K562 (cell line): Measurements from ENCODE around the gene LANCL3. TPM values are rescaled to one million over a fixed set of nuclear protein-coding genes. Genes with fewer than 3 reads are reported as not detected.

Experiments used
- ATAC-seq: fragments of 200-7000 bp; cut with Tn5 transposase; 3 replicates; pipeline ENCODE4 v1.9.1; 2020; ENCODE audit warnings: moderate library complexity
- BruUV-seq: library from RNA; stranded (reverse); fragments of 400-500 nt; replicated peaks from 2 replicates; lab custom pipeline; 2021; lab: Mats Ljungman, UMichigan
- CTCF ChIA-PET: fragments of 300-600 bp; formaldehyde crosslinking; extraction: SDS; loops from one replicate; lab custom pipeline; 2021; ENCODE audit warnings: low intra/inter-chr PET ratio; lab: Yijun Ruan, JAX
- POLR2A ChIA-PET: fragments of 300-600, 350-650 bp; sonication (Branson Sonifier 250); formaldehyde crosslinking; extraction: SDS; loops from one replicate; lab custom pipeline; 2021; ENCODE audit warnings: antibody characterized with exemption, inconsistent platforms; lab: Yijun Ruan, JAX
- DNase-seq, 4 experiments: peaks; one replicate each; pipeline versions ENCODE4 v3.0.0 to v3.0.0-alpha.2; 2011 to 2018; ENCODE audit warnings: low spot score in 3 of 4, mixed read lengths in 3 of 4; ENCODE audit errors: extremely low read depth in 1 of 4
- FAIRE-seq: peaks from 2 replicates; lab custom pipeline; 2011; peaks lifted over from hg19 to GRCh38; lab: Jason Lieb, UNC
- H2AFZ ChIP-seq: 2 replicates; pipeline ENCODE4 v1.6.0; 2011; ENCODE audit warnings: low read depth, low read length, control low read depth, inconsistent platforms
- H3K27ac ChIP-seq: fragments of 200-600 bp; 3 replicates; pipeline ENCODE4 v1.8.0; 2011; ENCODE audit warnings: low read depth, mild to moderate bottlenecking, control low read depth, inconsistent platforms, low read length, moderate library complexity, mixed read lengths; ENCODE audit errors: extremely low read depth
- H3K27me3 ChIP-seq, 2 experiments: fragments of 300-600 bp in 1 of 2; 2 replicates in 1 of 2; 3 replicates in 1 of 2; pipeline versions ENCODE4 v1.6.0 to v1.8.0; 2011; ENCODE audit warnings: inconsistent platforms in 2 of 2, low read length in 2 of 2, mild to moderate bottlenecking in 1 of 2, mixed read lengths in 1 of 2, moderate library complexity in 1 of 2; ENCODE audit not compliant: control insufficient read depth in 2 of 2, insufficient read depth in 2 of 2
- H3K36me3 ChIP-seq: fragments of 300-600 bp; 3 replicates; pipeline ENCODE4 v1.8.0; 2011; ENCODE audit warnings: mild to moderate bottlenecking, low read length, inconsistent platforms; ENCODE audit not compliant: control insufficient read depth, insufficient read depth
- H3K4me1 ChIP-seq, 2 experiments: fragments of 200-600 bp in 1 of 2; replicated peaks in 1 of 2; 2 replicates in 1 of 2; 3 replicates in 1 of 2; pipeline versions ENCODE4 v1.5.1 to v1.8.0; 2011; ENCODE audit warnings: inconsistent platforms in 2 of 2, low read length in 2 of 2, mild to moderate bottlenecking in 1 of 2, mixed read lengths in 1 of 2, moderate library complexity in 1 of 2; ENCODE audit not compliant: control insufficient read depth in 2 of 2, insufficient read depth in 2 of 2
- H3K4me2 ChIP-seq: 2 replicates; pipeline ENCODE4 v1.6.1; 2011; ENCODE audit warnings: low read length, control low read depth, inconsistent platforms, mixed read lengths; ENCODE audit not compliant: insufficient read depth
- H3K4me3 ChIP-seq: fragments of 200-600 bp; sonication (generic), shearing (Covaris generic); 2 replicates; pipeline ENCODE4 v1.5.1; 2016; ENCODE audit warnings: control low read depth, inconsistent platforms
- H3K79me2 ChIP-seq: fragments of 200-600 bp; 3 replicates; pipeline ENCODE4 v1.8.0; 2011; ENCODE audit warnings: low read length, inconsistent platforms; ENCODE audit not compliant: control insufficient read depth, insufficient read depth
- H3K9ac ChIP-seq, 2 experiments: 2 replicates each; pipeline versions ENCODE4 v1.6.0 to v1.6.1; 2011; ENCODE audit warnings: low read depth in 2 of 2, low read length in 2 of 2, control low read depth in 1 of 2, inconsistent platforms in 1 of 2, mild to moderate bottlenecking in 1 of 2, mixed read lengths in 1 of 2; ENCODE audit not compliant: insufficient read depth in 1 of 2
- H3K9me1 ChIP-seq: one replicate; pipeline ENCODE4 v1.6.0; 2011; ENCODE audit warnings: inconsistent platforms, mild to moderate bottlenecking, low read length, moderate library complexity; ENCODE audit not compliant: control insufficient read depth, insufficient read depth
- H3K9me3 ChIP-seq: replicated peaks from 2 replicates; pipeline ENCODE4 v1.5.1; 2011; ENCODE audit warnings: low read depth, low read length, inconsistent platforms; ENCODE audit not compliant: control insufficient read depth, insufficient read depth
- H4K20me1 ChIP-seq: replicated peaks from 2 replicates; pipeline ENCODE4 v1.6.1; 2011; ENCODE audit warnings: low read length, inconsistent platforms, mixed read lengths; ENCODE audit not compliant: control insufficient read depth, insufficient read depth
- EGR1 ChIP-seq: fragments of 450-650 bp; conservative IDR thresholded peaks from 2 replicates; pipeline ENCODE4 v1.6.1; 2017; ENCODE audit warnings: mild to moderate bottlenecking
- TSHZ1 ChIP-seq: fragments of 250-450 bp; sonication (Bioruptor Pico); IDR thresholded peaks from 2 replicates; pipeline ENCODE4 v1.4.0; 2020; ENCODE audit warnings: mild to moderate bottlenecking, moderate library complexity
- ZNF586 ChIP-seq: fragments of 450-650 bp; formaldehyde crosslinking; conservative IDR thresholded peaks from 2 replicates; pipeline ENCODE4 v1.4.0; 2020; ENCODE audit warnings: mild to moderate bottlenecking, moderate library complexity
- WGBS: fragments of 100-300 bp; shearing (Covaris generic); methylation state at CpG from one replicate; pipeline ENCODE4 v1.1.6; 2016; ENCODE audit warnings: low coverage, mixed read lengths; ENCODE audit not compliant: insufficient coverage; ENCODE audit errors: missing lambda C conversion rate; 5-methylcytosine and 5-hydroxymethylcytosine counted together
- in situ Hi-C: fragments of 300-500 bp; cut with MboI; formaldehyde crosslinking; loops from 4 replicates; pipeline ENCODE4 v1.15.0; 2018; ENCODE audit warnings: inconsistent platforms, mixed read lengths
- intact Hi-C: fragments of 100-400 bp; cut with micrococcal nuclease; formaldehyde crosslinking; loops from 2 replicates; pipeline ENCODE4 v1.14.2; 2022
- polyA plus RNA-seq, 8 experiments: library from polyadenylated mRNA; depleted of rRNA in 4 of 8; stranded (reverse) in 5 of 8; unstranded in 3 of 8; fragments of >200 nt; fragmentation: Nextera tagmentation in 2 of 8; fragmentation: Illumina TruSeq in 1 of 8; extraction: Ambion mirVana in 2 of 8; extraction: Trizol in 1 of 8; gene quantifications; 2 replicates each; pipeline versions ENCODE4 v1.2.1 to v1.2.3, GENCODE V29; 2011 to 2014; ENCODE audit warnings: inconsistent platforms in 1 of 8, missing spikeins in 1 of 8
- total RNA-seq, 7 experiments: library from RNA; depleted of rRNA in 6 of 7; stranded (reverse); fragments of >200 nt in 6 of 7; fragmentation: Illumina TruSeq in 2 of 7; extraction: Trizol in 2 of 7; gene quantifications; 2 replicates each; pipeline versions ENCODE4 v1.2.1 to v1.2.3, GENCODE V29; 2011 to 2021; ENCODE audit warnings: low replicate concordance in 1 of 7

Gene LANCL3
- total and polyA plus RNA-seq, 9 of the 15 experiments (the other 6 are each of a cell fraction or from before 2014, with no cell fraction given), result 0.41 to 1.5 (median 0.58) TPM

GRCh38 chrX:37692918-37693317 lies 121.5 kb downstream of the LANCL3 start:
- Histone ChIP-seq H3K79me2 (peaks cover 49% of the 10 kb centered on the region), H2AFZ (no peak overlapping the region), H3K9me1 (no peaks in the 10 kb centered on the region), H3K4me2 (no peak overlapping the region), H4K20me1 (no peaks in the 10 kb centered on the region), H3K4me1 (peaks cover 0 to 16% of the 10 kb centered on the region in 2 experiments; a peak in 2 of 5 replicates), H3K9me3 (no peaks in the 10 kb centered on the region), H3K9ac (no peak overlapping the region), H3K27me3 (no peaks in the 10 kb centered on the region), H3K36me3 (peaks cover 19% of the 10 kb centered on the region), H3K27ac (no peak overlapping the region), H3K4me3 (no peak overlapping the region)
- CTCF ChIA-PET, result no interaction called here
- TF ChIP-seq EGR1 (0 out of 2 replicates have a peak, but pooled peaks have one; percentile 14), TSHZ1 (CRISPR knock-in tag) (no peak), ZNF586 (CRISPR knock-in tag) (no peak)
- POLR2A ChIA-PET, result no interaction called here
- in situ Hi-C loops, result no loop called here
- DNase-seq, result no peak
- ATAC-seq, result no peak
- no peak for FAIRE-seq
- intact Hi-C loops, result no loop called here
- BruUV-seq, result no TSS peak
- 72% methylated on average over 3 of the region's 3 CpGs for WGBS
